Measurements from ENCODE around the gene TNIP2.

TNIP2 gene

GRCh38 chr4:2755821-2756690, at the start of gene TNIP2:
Gene TNIP2 (minus strand): TSS chr4:2756336. CDS start chr4:2756289, 47 bp downstream.
- DNase-seq = peak; percentile 78

- DNase-seq = peak; percentile 0
These were observed 48.9 kb upstream of the TNIP2 start for GRCh38 chr4:2804973-2805501.

- no peak for DNase-seq
These were observed 48.4 kb upstream of the TNIP2 start for GRCh38 chr4:2804449-2804972.

- peak; percentile 70 for DNase-seq
These were observed 47.7 kb upstream of the TNIP2 start for GRCh38 chr4:2803624-2804448.

- DNase-seq = peak; percentile 0
These were observed 46.7 kb upstream of the TNIP2 start for GRCh38 chr4:2802618-2803531.

- peak; percentile 77 for DNase-seq
These were observed 44.8 kb upstream of the TNIP2 start for GRCh38 chr4:2800691-2801596.

- DNase-seq = no peak
These were observed 44.0 kb upstream of the TNIP2 start for GRCh38 chr4:2799971-2800690.

GRCh38 chr4:2799224-2799911, 43.2 kb upstream of the TNIP2 start:
- no peak for DNase-seq

GRCh38 chr4:2798399-2799223, 42.5 kb upstream of the TNIP2 start:
- DNase-seq = peak; percentile 69

- DNase-seq = peak; percentile 46
These were observed 41.6 kb upstream of the TNIP2 start for GRCh38 chr4:2797545-2798305.

- DNase-seq = no peak
These were observed 40.9 kb upstream of the TNIP2 start for GRCh38 chr4:2796849-2797544.

GRCh38 chr4:2795893-2796848, 40.0 kb upstream of the TNIP2 start:
- no peak for DNase-seq

- no peak for DNase-seq
These were observed 39.3 kb upstream of the TNIP2 start for GRCh38 chr4:2795300-2795892.

GRCh38 chr4:2794486-2795299, 38.6 kb upstream of the TNIP2 start:
- peak; percentile 67 for DNase-seq
